IPS-20b (cell line): ENCODE results near the gene LRRC28.

Experiments used
- H3K27ac ChIP-seq: one replicate; pipeline ENCODE4 v1.5.1; 2013; ENCODE audit warnings: low read length
- H3K27me3 ChIP-seq: 2 replicates; pipeline ENCODE4 v1.6.1; 2013; ENCODE audit warnings: mild to moderate bottlenecking, low read length, inconsistent platforms; ENCODE audit not compliant: insufficient read depth
- H3K36me3 ChIP-seq: 2 replicates; pipeline ENCODE4 v1.6.1; 2013; ENCODE audit warnings: low read depth, mild to moderate bottlenecking, inconsistent platforms, low read length, moderate library complexity; ENCODE audit not compliant: insufficient read depth
- H3K4me1 ChIP-seq: 2 replicates; pipeline ENCODE4 v1.6.1; 2013; ENCODE audit warnings: mild to moderate bottlenecking, control low read depth, inconsistent platforms, low read length, moderate library complexity; ENCODE audit not compliant: insufficient read depth
- H3K4me3 ChIP-seq: 2 replicates; pipeline ENCODE4 v1.5.1; 2013; ENCODE audit warnings: mild to moderate bottlenecking, low read length, inconsistent platforms
- H3K9ac ChIP-seq: 2 replicates; pipeline ENCODE4 v1.6.1; 2013; ENCODE audit warnings: low read depth, mild to moderate bottlenecking, inconsistent platforms, low read length, moderate library complexity
- H3K9me3 ChIP-seq: 2 replicates; pipeline ENCODE4 v1.6.1; 2013; ENCODE audit warnings: mild to moderate bottlenecking, low read depth, low read length, inconsistent platforms; ENCODE audit not compliant: insufficient read depth

LRRC28 gene

GRCh38 chr15:99250857-99251841, at the start of gene LRRC28:
LRRC28 (plus strand) TSS chr15:99251481; CDS start chr15:99255958, 4,477 bp downstream.
- Histone ChIP-seq H3K27ac (peak within 1 kb of the TSS; percentile 10), H3K27me3 (peaks cover 12% of the 10 kb centered on the region), H3K4me1 (peaks cover 7% of the 10 kb centered on the region; the same call in 1 of the 2 replicates), H3K36me3 (no peaks in the 10 kb centered on the region), H3K9ac (peak within 1 kb of the TSS; percentile 86), H3K4me3 (peak within 1 kb of the TSS; percentile 93), H3K9me3 (no peaks in the 10 kb centered on the region)

GRCh38 chr15:99202176-99202552, 49.1 kb upstream of the LRRC28 start:
- Histone ChIP-seq H3K4me3 (no peak overlapping the region), H3K9me3 (no peaks in the 10 kb centered on the region), H3K27ac (no peak overlapping the region), H3K27me3 (no peaks in the 10 kb centered on the region), H3K36me3 (peaks cover 21% of the 10 kb centered on the region), H3K9ac (no peak overlapping the region), H3K4me1 (no peaks in the 10 kb centered on the region)

GRCh38 chr15:99207672-99208071, 43.6 kb upstream of the LRRC28 start:
- Histone ChIP-seq H3K27me3 (no peaks in the 10 kb centered on the region), H3K9me3 (no peaks in the 10 kb centered on the region), H3K36me3 (peaks cover 4% of the 10 kb centered on the region; the same call in 1 of the 2 replicates), H3K4me1 (no peaks in the 10 kb centered on the region), H3K4me3 (no peak overlapping the region), H3K27ac (no peak overlapping the region), H3K9ac (no peak overlapping the region)

- Histone ChIP-seq H3K27ac (no peak overlapping the region), H3K36me3 (0 out of 2 replicates have a peak, but pooled peaks cover 4% of the 10 kb centered on the region), H3K27me3 (no peaks in the 10 kb centered on the region), H3K4me3 (no peak overlapping the region), H3K9ac (no peak overlapping the region), H3K9me3 (no peaks in the 10 kb centered on the region), H3K4me1 (no peaks in the 10 kb centered on the region)
These were observed 42.0 kb upstream of the LRRC28 start for GRCh38 chr15:99209326-99209725.

GRCh38 chr15:99210334-99210733, 40.9 kb upstream of the LRRC28 start:
- no peaks in the 10 kb centered on the region for H3K4me1 ChIP-seq
- H3K9ac ChIP-seq: no peak overlapping the region
- no peaks in the 10 kb centered on the region for H3K9me3 ChIP-seq
- no peak overlapping the region for H3K4me3 ChIP-seq
- H3K27ac ChIP-seq: no peak overlapping the region
- no peaks in the 10 kb centered on the region for H3K27me3 ChIP-seq
- 0 out of 2 replicates have a peak, but pooled peaks cover 4% of the 10 kb centered on the region for H3K36me3 ChIP-seq

GRCh38 chr15:99211926-99212325, 39.4 kb upstream of the LRRC28 start:
- no peaks in the 10 kb centered on the region for H3K9me3 ChIP-seq
- no peaks in the 10 kb centered on the region for H3K27me3 ChIP-seq
- H3K4me1 ChIP-seq: no peaks in the 10 kb centered on the region
- H3K36me3 ChIP-seq: no peaks in the 10 kb centered on the region
- H3K9ac ChIP-seq: no peak overlapping the region
- no peak overlapping the region for H3K4me3 ChIP-seq
- H3K27ac ChIP-seq: no peak overlapping the region

- Histone ChIP-seq H3K36me3 (peaks cover under 1% of the 10 kb centered on the region; the same call in 1 of the 2 replicates), H3K27ac (no peak overlapping the region), H3K27me3 (no peaks in the 10 kb centered on the region), H3K9me3 (no peaks in the 10 kb centered on the region), H3K4me1 (no peaks in the 10 kb centered on the region), H3K9ac (no peak overlapping the region), H3K4me3 (no peak overlapping the region)
These were observed 38.9 kb upstream of the LRRC28 start for GRCh38 chr15:99212406-99212805.

- H3K27me3 ChIP-seq: no peaks in the 10 kb centered on the region
- no peaks in the 10 kb centered on the region; the same call in 1 of the 2 replicates for H3K4me1 ChIP-seq
- H3K27ac ChIP-seq: no peak overlapping the region
- no peaks in the 10 kb centered on the region for H3K9me3 ChIP-seq
- peaks cover 10% of the 10 kb centered on the region for H3K36me3 ChIP-seq
- H3K9ac ChIP-seq: no peak overlapping the region
- H3K4me3 ChIP-seq: no peak overlapping the region
These were observed 38.0 kb upstream of the LRRC28 start for GRCh38 chr15:99213187-99213811.

GRCh38 chr15:99224372-99225214, 26.7 kb upstream of the LRRC28 start:
- H3K9ac ChIP-seq: no peak overlapping the region
- no peak overlapping the region for H3K27ac ChIP-seq
- no peaks in the 10 kb centered on the region for H3K9me3 ChIP-seq
- no peaks in the 10 kb centered on the region for H3K27me3 ChIP-seq
- H3K4me3 ChIP-seq: no peak overlapping the region
- no peaks in the 10 kb centered on the region for H3K4me1 ChIP-seq
- H3K36me3 ChIP-seq: peaks cover 34% of the 10 kb centered on the region

GRCh38 chr15:99226802-99227201, 24.5 kb upstream of the LRRC28 start:
- Histone ChIP-seq H3K36me3 (peaks cover 20% of the 10 kb centered on the region), H3K9me3 (no peaks in the 10 kb centered on the region), H3K27ac (no peak overlapping the region), H3K9ac (no peak overlapping the region), H3K4me3 (no peak overlapping the region), H3K27me3 (no peaks in the 10 kb centered on the region), H3K4me1 (no peaks in the 10 kb centered on the region)

- peaks cover 16% of the 10 kb centered on the region; the same call in 1 of the 2 replicates for H3K36me3 ChIP-seq
- H3K27ac ChIP-seq: no peak overlapping the region
- H3K9ac ChIP-seq: no peak overlapping the region
- H3K27me3 ChIP-seq: no peaks in the 10 kb centered on the region
- H3K9me3 ChIP-seq: no peaks in the 10 kb centered on the region
- no peaks in the 10 kb centered on the region for H3K4me1 ChIP-seq
- no peak overlapping the region for H3K4me3 ChIP-seq
These were observed 23.0 kb upstream of the LRRC28 start for GRCh38 chr15:99228120-99228770.
